Measurements from ENCODE around the gene SCG3. TPM values are rescaled to one million over a fixed set of nuclear protein-coding genes. Genes with fewer than 3 reads are reported as not detected.

The SCG3 gene
- total RNA-seq = 0.05 TPM in 1 of 2 replicates, not detected in the other

DNA sequence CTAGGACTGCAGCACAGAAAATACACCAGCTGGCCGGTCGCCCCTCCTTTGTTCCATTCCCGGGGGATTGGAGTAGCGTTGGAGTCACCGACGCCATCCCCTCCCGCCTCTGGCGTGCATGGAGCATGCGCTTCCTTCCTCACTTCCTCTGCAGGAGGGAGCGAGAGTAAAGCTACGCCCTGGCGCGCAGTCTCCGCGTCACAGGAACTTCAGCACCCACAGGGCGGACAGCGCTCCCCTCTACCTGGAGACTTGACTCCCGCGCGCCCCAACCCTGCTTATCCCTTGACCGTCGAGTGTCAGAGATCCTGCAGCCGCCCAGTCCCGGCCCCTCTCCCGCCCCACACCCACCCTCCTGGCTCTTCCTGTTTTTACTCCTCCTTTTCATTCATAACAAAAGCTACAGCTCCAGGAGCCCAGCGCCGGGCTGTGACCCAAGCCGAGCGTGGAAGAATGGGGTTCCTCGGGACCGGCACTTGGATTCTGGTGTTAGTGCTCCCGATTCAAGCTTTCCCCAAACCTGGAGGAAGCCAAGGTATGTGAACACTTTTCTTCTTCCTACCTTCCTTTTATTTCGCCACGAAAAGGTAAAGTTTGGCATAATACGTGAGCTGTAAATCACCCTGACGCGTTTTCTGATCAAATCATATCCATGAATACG lies at the start of gene SCG3:
Gene SCG3 (plus strand): TSS at position 201 of the 661 bp plus-strand sequence. CDS start 253 bp downstream, at position 454.

DNA sequence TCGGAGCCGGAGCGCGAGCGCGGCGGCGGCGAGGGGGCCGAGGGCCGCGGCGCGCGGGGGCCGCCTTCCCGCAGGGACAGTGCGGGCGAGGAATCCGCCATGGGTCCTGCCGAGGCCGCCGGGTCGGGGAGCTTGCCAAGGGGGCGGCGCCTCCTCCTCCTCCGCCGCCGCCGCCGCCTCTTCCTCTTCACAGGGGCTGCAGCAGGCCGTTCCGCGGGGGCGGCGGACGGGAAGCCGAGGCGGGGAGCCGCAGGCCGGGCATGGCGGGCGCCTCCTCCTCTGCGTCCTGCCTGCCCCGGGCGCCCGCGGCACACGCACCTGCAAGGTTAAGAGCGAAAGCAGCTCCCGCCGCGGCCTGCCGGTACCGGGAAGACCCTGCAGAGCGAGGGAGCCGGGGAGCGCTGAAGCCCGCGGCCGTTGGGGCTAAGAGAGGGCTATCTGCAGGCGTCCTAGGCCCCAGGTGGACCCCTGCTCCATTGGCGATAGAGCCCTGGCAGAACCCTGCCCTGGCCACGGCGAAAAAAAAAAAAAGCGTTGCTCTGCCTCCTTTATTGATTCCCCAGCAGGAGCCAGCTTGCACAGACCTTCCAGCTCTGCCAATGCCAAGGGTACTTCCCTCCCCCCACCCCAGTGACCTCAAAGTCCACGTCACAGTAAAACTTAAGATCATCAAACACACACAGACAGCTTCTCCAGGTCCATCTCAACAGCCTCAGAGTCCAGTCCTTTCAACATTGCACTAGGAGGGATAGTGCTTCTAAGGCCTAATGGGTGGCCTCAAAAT lies 56.4 kb downstream of the SCG3 start, which contains the start of gene LYSMD2:
Gene LYSMD2 (minus strand): TSS at position 134 of the 784 bp plus-strand sequence. CDS start 33 bp downstream, at position 101.

DNA sequence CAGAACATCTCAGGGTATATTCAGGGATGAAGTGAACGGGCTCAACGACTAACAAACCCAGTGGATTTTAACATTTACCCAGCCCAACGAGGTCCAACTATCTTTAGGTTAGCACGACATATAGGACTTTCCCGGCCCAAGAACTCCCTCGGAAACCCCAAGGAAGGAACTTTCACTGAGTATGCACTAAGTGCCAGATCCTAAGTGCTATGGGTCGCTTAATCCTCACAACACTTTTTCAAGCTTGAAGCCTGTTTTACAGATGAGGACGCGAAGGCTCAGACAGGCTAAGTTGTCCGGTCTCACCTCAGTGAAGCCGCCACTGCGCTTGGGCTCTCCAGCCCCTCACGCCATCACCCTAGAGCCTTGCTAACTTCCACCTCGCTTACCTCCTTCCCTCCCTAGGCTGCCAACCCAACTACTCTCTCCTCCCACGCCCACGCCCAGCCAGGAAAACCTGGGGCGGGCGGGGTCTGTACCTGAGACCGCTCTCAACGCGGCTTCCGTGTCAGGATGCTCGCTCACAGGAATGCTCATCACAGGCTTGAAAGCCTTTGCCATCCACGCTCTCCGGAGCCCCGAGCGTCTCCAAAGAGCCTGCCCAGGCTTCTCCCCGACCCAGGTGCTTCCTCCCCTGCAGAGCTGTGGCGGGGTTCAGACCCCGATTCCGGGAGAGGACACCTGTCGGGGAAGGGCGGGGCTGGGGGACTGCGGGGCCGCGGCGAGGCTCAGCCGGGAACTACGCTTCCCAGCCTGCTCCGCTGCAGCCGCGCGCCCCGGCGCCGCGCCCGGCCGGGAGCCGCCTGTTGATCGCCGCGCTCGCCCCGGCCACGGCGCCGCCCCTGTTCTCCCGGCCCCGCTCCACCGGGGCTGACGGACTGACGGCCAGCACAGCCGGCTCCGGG lies 69.7 kb downstream of the SCG3 start, which contains the start of gene TMOD2:
Gene TMOD2 (plus strand): TSS at position 806 of the 905 bp plus-strand sequence. CDS start 14,845 bp downstream, outside the sequence.

Other genes starting within 250 kb of the SCG3 start
- gene DMXL2, start 58.7 kb upstream of the SCG3 start, total RNA-seq = 18.4 and 21.9 TPM in 2 replicates
- 10.2 and 10.9 TPM in 2 replicates for gene LYSMD2, start 56.2 kb downstream of the SCG3 start, total RNA-seq
- 6.4 and 6.6 TPM in 2 replicates for gene TMOD2, start 70.1 kb downstream of the SCG3 start, total RNA-seq
- gene TMOD3, start 148.2 kb downstream of the SCG3 start, total RNA-seq = 22.7 and 26.7 TPM in 2 replicates

Data from cardiac ventricle fibroblast (primary cell).